NCI-H2196 treated with DMSO at 0.1 percent for 48 hours (cell line): ENCODE data around the gene COL8A1.
"Not testable (repeated sequence)": the region's sequence is repeated elsewhere in the genome, so short reads cannot be mapped to it uniquely, and the experiment has no call there.

Experiments used
- DNase-seq: peaks from one replicate; lab custom pipeline; 2025; ENCODE audit not compliant: unreplicated experiment; lab: John Stamatoyannopoulos, UW

COL8A1 gene

GRCh38 chr3:99836681-99837080 is 198.3 kb downstream of the COL8A1 start:
- no peak for DNase-seq

- DNase-seq, result no peak
Observed at GRCh38 chr3:99837715-99838114, 199.3 kb downstream of the COL8A1 start.

GRCh38 chr3:99838755-99839154 is 200.4 kb downstream of the COL8A1 start:
- no peak for DNase-seq

- DNase-seq, result no peak
Observed at GRCh38 chr3:99839613-99840012, 201.2 kb downstream of the COL8A1 start.

GRCh38 chr3:99841949-99842348 is 203.6 kb downstream of the COL8A1 start:
- not testable (repeated sequence) for DNase-seq

- DNase-seq, result peak; percentile 87
Observed at GRCh38 chr3:99842826-99843589, 204.6 kb downstream of the COL8A1 start.

GRCh38 chr3:99843590-99844258 is 205.3 kb downstream of the COL8A1 start:
- DNase-seq, result no peak

GRCh38 chr3:99845331-99845730 is 206.9 kb downstream of the COL8A1 start:
- DNase-seq, result no peak

- DNase-seq, result no peak
Observed at GRCh38 chr3:99845999-99846398, 207.6 kb downstream of the COL8A1 start.

- DNase-seq, result peak; percentile 40
Observed at GRCh38 chr3:99846477-99847160, 208.2 kb downstream of the COL8A1 start.

- DNase-seq, result no peak
Observed at GRCh38 chr3:99848433-99848832, 210.0 kb downstream of the COL8A1 start.
